HTERT RPE-1 (cell line): Measurements from ENCODE around the gene HCAR3.
"Not testable (repeated sequence)": the region's sequence is repeated elsewhere in the genome, so short reads cannot be mapped to it uniquely, and the experiment has no call there.

Source experiments
- in situ Hi-C: fragments of 300-500 bp; cut with MboI; formaldehyde crosslinking; loops from 4 replicates; pipeline ENCODE4 v1.14.3; 2020; ENCODE audit warnings: low sequenced_read_pairs

The HCAR3 gene

GRCh38 chr12:122676015-122676414 lies 40.6 kb downstream of the HCAR3 start:
- in situ Hi-C loops: not testable (repeated sequence)

- in situ Hi-C loops: no loop called here
Measured at GRCh38 chr12:122672515-122672914, 44.1 kb downstream of the HCAR3 start.

GRCh38 chr12:122669397-122670070 lies 47.1 kb downstream of the HCAR3 start:
- in situ Hi-C loops: no loop called here

- in situ Hi-C loops: no loop called here
Measured at GRCh38 chr12:122668268-122668667, 48.3 kb downstream of the HCAR3 start.

GRCh38 chr12:122665759-122666158 lies 50.9 kb downstream of the HCAR3 start:
- in situ Hi-C loops: no loop called here

- in situ Hi-C loops: no loop called here
Measured at GRCh38 chr12:122665349-122665748, 51.3 kb downstream of the HCAR3 start.
